IPS-15b (cell line): ENCODE measurements around the gene SLC35F2.
"Not testable (repeated sequence)": the region's sequence is repeated elsewhere in the genome, so short reads cannot be mapped to it uniquely, and the experiment has no call there.

Experiments used
- H3K27me3 ChIP-seq: one replicate; pipeline ENCODE4 v1.6.1; 2013; ENCODE audit warnings: low read length; ENCODE audit not compliant: control insufficient read depth, insufficient read depth
- H3K36me3 ChIP-seq: one replicate; pipeline ENCODE4 v1.6.1; 2013; ENCODE audit warnings: low read length; ENCODE audit not compliant: control insufficient read depth, insufficient read depth
- H3K4me1 ChIP-seq: one replicate; pipeline ENCODE4 v1.6.1; 2013; ENCODE audit warnings: mild to moderate bottlenecking, low read length; ENCODE audit not compliant: control insufficient read depth, insufficient read depth
- H3K4me3 ChIP-seq: one replicate; pipeline ENCODE4 v1.5.1; 2013; ENCODE audit warnings: low read depth, low read length
- H3K9ac ChIP-seq: one replicate; pipeline ENCODE4 v1.6.1; 2013; ENCODE audit warnings: low read depth, mild to moderate bottlenecking, low read length
- H3K9me3 ChIP-seq: one replicate; pipeline ENCODE4 v1.6.1; 2013; ENCODE audit warnings: mild to moderate bottlenecking, low read length; ENCODE audit not compliant: control insufficient read depth, insufficient read depth

Gene SLC35F2

GRCh38 chr11:107833926-107834325 is 24.7 kb downstream of the SLC35F2 start:
- not testable (repeated sequence) for H3K4me1 ChIP-seq, H3K27me3 ChIP-seq, H3K9ac ChIP-seq, H3K36me3 ChIP-seq, H3K9me3 ChIP-seq, H3K4me3 ChIP-seq

DNA sequence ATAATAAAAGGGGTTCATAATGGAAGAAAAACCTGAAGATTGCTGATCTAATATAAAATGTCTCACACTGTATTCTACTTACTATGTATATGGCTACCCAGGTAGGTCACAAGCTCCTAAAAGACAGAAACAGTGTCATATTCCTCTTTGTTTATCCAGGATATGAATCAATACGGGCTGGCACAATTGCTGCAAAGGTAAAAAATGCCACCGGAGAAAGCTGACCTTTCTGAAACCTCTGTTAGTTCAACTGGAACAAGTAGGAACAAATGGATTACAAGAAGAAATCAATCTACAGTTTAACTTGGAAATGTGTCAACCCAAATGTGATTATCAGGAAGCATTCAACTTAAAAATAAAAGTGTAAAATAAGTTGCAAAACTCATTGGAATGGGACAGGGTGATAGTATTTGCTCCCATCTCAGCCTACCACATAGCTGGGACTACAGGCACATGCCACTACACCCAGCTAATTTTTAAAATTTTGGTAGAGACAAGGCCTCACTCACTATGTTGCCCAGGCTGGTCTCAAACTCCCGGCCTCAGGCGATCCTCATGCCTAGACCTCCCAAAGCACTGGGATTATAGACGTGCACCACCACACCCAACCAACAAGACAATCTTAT is 27.6 kb downstream of the SLC35F2 start:
- no peaks in the 10 kb centered on the region for H3K9me3 ChIP-seq
- H3K27me3 ChIP-seq = peaks cover 6% of the 10 kb centered on the region
- no peaks in the 10 kb centered on the region for H3K36me3 ChIP-seq
- H3K9ac ChIP-seq = no peak overlapping the region
- no peak overlapping the region for H3K4me3 ChIP-seq
- peaks cover 7% of the 10 kb centered on the region for H3K4me1 ChIP-seq

- no peaks in the 10 kb centered on the region for H3K27me3 ChIP-seq
- no peaks in the 10 kb centered on the region for H3K4me1 ChIP-seq
- H3K9ac ChIP-seq = no peak overlapping the region
- no peaks in the 10 kb centered on the region for H3K36me3 ChIP-seq
- no peaks in the 10 kb centered on the region for H3K9me3 ChIP-seq
- H3K4me3 ChIP-seq = no peak overlapping the region
These were observed 31.5 kb downstream of the SLC35F2 start for GRCh38 chr11:107827041-107827440.

GRCh38 chr11:107825875-107826274 is 32.7 kb downstream of the SLC35F2 start:
- Histone ChIP-seq H3K27me3 (no peaks in the 10 kb centered on the region), H3K4me3 (no peak overlapping the region), H3K9me3 (no peaks in the 10 kb centered on the region), H3K4me1 (no peaks in the 10 kb centered on the region), H3K9ac (no peak overlapping the region), H3K36me3 (no peaks in the 10 kb centered on the region)

DNA sequence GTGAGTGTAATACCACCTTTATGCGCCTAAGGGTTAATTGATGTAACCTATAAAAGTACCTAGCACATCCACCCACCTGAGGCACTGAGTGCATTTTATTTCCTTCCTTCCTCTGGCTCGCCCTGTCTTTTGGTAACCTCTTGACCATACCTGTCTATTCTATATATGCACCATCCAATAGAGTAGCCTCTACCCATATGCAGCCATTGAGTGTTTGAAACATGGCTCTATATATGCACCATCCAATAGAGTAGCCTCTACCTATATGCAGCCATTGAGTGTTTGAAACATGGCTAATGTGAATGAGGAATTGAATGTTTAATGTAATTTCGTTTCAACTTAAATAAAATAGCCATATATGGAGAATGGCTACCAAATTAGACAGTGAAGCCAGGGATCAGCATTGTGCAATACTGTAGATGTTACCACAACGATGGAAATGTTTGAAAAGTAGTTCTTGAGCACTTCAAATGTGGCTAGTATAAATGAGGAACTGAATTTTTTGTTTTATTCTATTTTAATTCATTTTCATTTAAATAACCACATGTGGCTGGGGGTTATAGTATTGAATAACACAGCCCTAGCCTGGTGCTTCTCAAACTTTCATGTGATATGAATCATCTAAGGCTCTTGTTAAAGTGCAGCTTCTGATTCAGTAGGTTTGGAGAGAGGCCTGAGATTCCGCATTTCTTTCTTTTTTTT is 33.8 kb downstream of the SLC35F2 start:
- Histone ChIP-seq H3K4me3 (no peak overlapping the region), H3K4me1 (no peaks in the 10 kb centered on the region), H3K9me3 (no peaks in the 10 kb centered on the region), H3K9ac (no peak overlapping the region), H3K27me3 (no peaks in the 10 kb centered on the region), H3K36me3 (no peaks in the 10 kb centered on the region)

DNA sequence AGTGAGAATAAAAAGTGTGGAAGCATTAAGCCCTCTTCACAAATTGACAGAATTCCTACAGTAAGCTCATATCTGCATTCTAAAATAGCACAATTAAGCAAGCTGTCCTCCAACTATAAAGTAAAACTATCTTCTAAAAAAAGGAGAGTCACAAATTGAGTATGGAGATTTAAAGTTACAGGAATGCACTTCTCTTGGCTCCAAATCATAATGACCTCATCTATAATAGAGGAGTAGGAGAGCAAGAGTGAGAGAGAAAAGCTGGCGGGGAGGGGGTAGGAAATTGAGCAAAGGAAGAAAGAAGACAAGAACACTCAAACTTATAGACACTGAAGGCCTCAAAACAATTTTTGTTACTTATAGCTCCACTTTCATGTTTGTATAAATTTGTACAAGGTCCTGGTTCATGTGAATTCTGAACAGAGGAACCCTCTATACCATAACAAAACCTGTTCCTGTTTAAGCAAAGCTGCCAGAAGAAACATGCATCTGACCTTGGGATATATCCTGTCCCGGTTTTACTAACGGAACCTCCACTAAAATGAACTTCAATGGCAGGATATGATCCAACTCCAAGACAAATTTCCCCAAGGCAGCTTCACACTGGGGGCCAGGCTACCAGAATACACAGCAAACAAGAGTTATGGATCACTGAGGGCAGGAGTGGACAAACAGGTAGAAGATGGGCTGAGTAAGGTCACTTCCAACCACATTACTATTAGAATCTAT is 37.2 kb downstream of the SLC35F2 start:
- H3K4me1 ChIP-seq = no peaks in the 10 kb centered on the region
- H3K27me3 ChIP-seq = no peaks in the 10 kb centered on the region
- H3K4me3 ChIP-seq = no peak overlapping the region
- H3K36me3 ChIP-seq = no peaks in the 10 kb centered on the region
- H3K9me3 ChIP-seq = no peaks in the 10 kb centered on the region
- H3K9ac ChIP-seq = no peak overlapping the region

- Histone ChIP-seq H3K36me3 (no peaks in the 10 kb centered on the region), H3K4me1 (no peaks in the 10 kb centered on the region), H3K9me3 (no peaks in the 10 kb centered on the region), H3K9ac (no peak overlapping the region), H3K4me3 (no peak overlapping the region), H3K27me3 (no peaks in the 10 kb centered on the region)
These were observed 39.1 kb downstream of the SLC35F2 start for GRCh38 chr11:107819361-107820014.

DNA sequence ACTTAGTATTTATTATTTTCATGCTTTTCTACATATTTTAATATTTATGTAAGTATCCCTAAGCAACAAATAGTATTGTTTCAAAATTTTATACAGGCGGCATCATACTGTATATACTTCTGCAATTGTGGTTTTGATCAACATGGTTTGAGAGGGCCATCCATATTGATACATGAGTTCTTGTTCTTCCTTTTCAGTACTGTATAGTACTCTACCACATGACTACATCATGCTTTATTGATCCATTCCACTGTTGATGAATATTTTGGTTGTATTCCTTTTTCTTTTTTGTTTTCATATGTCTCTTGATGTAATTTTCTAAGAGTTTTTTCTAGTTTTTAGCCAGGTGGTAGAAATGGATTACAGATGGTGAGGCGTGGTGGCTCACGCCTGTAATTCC is 40.1 kb downstream of the SLC35F2 start:
- Histone ChIP-seq H3K27me3 (no peaks in the 10 kb centered on the region), H3K9me3 (no peaks in the 10 kb centered on the region), H3K36me3 (no peaks in the 10 kb centered on the region), H3K4me3 (no peak overlapping the region), H3K9ac (no peak overlapping the region), H3K4me1 (no peaks in the 10 kb centered on the region)

DNA sequence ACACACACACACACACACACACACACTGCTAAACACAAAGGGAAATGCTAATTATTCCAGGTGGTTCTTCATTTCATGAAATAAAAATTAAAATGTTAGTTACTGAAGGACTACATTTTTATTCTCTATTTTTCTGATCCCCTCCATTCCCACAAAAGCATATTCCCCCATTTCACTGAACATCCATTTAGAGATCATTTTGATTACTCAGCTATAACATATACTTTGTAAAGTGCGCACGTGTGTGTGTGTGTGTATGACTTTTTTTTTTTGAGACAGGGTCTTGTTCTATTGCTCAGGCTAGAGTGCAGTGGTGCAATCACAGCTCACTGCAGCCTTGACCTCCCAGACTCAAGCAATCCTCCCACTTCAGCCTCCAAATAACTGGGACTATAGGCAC is 42.6 kb downstream of the SLC35F2 start:
- Histone ChIP-seq H3K4me3 (no peak overlapping the region), H3K4me1 (no peaks in the 10 kb centered on the region), H3K36me3 (no peaks in the 10 kb centered on the region), H3K27me3 (no peaks in the 10 kb centered on the region), H3K9me3 (no peaks in the 10 kb centered on the region), H3K9ac (no peak overlapping the region)

DNA sequence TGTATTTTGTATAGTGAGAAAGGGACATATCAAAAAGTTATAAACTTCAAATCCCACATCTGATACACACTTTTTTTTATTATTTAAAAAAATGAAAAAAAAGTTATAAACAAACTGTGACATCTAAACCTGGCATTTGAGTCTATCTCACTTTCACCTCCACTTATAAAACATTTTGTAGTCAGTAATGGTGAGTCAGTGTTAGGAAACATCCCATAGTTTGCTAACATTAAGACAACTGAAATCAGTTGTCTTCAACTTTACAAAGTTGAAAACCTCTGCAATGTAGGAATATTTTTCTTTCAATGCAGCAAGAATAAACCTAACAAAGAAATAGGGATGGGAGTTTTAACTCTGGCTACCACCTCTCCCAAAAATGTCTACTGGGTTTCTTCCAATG is 47.7 kb downstream of the SLC35F2 start:
- no peak overlapping the region for H3K9ac ChIP-seq
- no peak overlapping the region for H3K4me3 ChIP-seq
- H3K27me3 ChIP-seq = no peaks in the 10 kb centered on the region
- no peaks in the 10 kb centered on the region for H3K36me3 ChIP-seq
- H3K9me3 ChIP-seq = no peaks in the 10 kb centered on the region
- H3K4me1 ChIP-seq = no peaks in the 10 kb centered on the region

- H3K9me3 ChIP-seq = no peaks in the 10 kb centered on the region
- no peaks in the 10 kb centered on the region for H3K4me1 ChIP-seq
- no peak overlapping the region for H3K4me3 ChIP-seq
- no peaks in the 10 kb centered on the region for H3K36me3 ChIP-seq
- H3K9ac ChIP-seq = no peak overlapping the region
- no peaks in the 10 kb centered on the region for H3K27me3 ChIP-seq
These were observed 50.1 kb downstream of the SLC35F2 start for GRCh38 chr11:107808521-107808920.
